Endothelial cell of umbilical vein (primary cell): Measurements from ENCODE around the gene NBEA. TPM values are rescaled to one million over a fixed set of nuclear protein-coding genes. Genes with fewer than 3 reads are reported as not detected.

Source experiments
- BruUV-seq: library from RNA; stranded (reverse); fragments of 400-500 nt; replicated peaks from 2 replicates; lab custom pipeline; 2021; lab: Mats Ljungman, UMichigan
- CTCF ChIA-PET: fragments of 300-600, 350-600 bp; sonication (Branson Sonifier 250); formaldehyde crosslinking; loops from one replicate; lab custom pipeline; 2021; ENCODE audit warnings: antibody characterized with exemption, inconsistent platforms; lab: Charles Lee
- POLR2A ChIA-PET: fragments of 300-600, 350-600 bp; sonication (Branson Sonifier 250); formaldehyde crosslinking; loops from one replicate; lab custom pipeline; 2021; ENCODE audit warnings: antibody characterized with exemption, inconsistent platforms; lab: Charles Lee
- DNase-seq: peaks from one replicate; pipeline ENCODE4 v3.0.0-alpha.2; 2011; ENCODE audit warnings: low read depth, low spot score
- FAIRE-seq: peaks from 2 replicates; lab custom pipeline; 2011; peaks lifted over from hg19 to GRCh38; lab: Jason Lieb, UNC
- H2AFZ ChIP-seq: 2 replicates; pipeline ENCODE4 v1.6.0; 2012; ENCODE audit warnings: low read depth, low read length, control low read depth, inconsistent platforms
- H3K27ac ChIP-seq: 2 replicates; pipeline ENCODE4 v1.5.1; 2011; ENCODE audit warnings: low read depth, mild to moderate bottlenecking, control low read depth, low read length, moderate library complexity; ENCODE audit not compliant: insufficient read depth
- H3K27me3 ChIP-seq, 2 experiments: 2 replicates each; pipeline versions ENCODE4 v1.6.0 to v1.6.1; 2011; ENCODE audit warnings: low read length in 2 of 2, mixed read lengths in 1 of 2; ENCODE audit not compliant: control insufficient read depth in 2 of 2, insufficient read depth in 2 of 2
- H3K36me3 ChIP-seq, 2 experiments: 2 replicates in 1 of 2; 3 replicates in 1 of 2; pipeline ENCODE4 v1.5.1; 2011; ENCODE audit warnings: low read length in 2 of 2, mild to moderate bottlenecking in 1 of 2, moderate library complexity in 1 of 2; ENCODE audit not compliant: control insufficient read depth in 2 of 2, insufficient read depth in 2 of 2; ENCODE audit errors: extremely low read depth in 1 of 2
- H3K4me1 ChIP-seq: 3 replicates; pipeline ENCODE4 v1.5.1; 2011; ENCODE audit warnings: mild to moderate bottlenecking, low read length; ENCODE audit not compliant: control insufficient read depth, insufficient read depth; ENCODE audit errors: extremely low read depth
- H3K4me2 ChIP-seq: 2 replicates; pipeline ENCODE4 v1.6.1; 2011; ENCODE audit warnings: low read length, control low read depth, mixed read lengths; ENCODE audit not compliant: insufficient read depth
- H3K4me3 ChIP-seq, 3 experiments: fragments of 200-600 bp in 1 of 3; sonication (generic), shearing (Covaris generic) in 1 of 3; replicated peaks in 1 of 3; 2 replicates each; pipeline ENCODE4 v1.5.1; 2011 to 2016; ENCODE audit warnings: control low read depth in 3 of 3, low read length in 3 of 3, mild to moderate bottlenecking in 2 of 3, inconsistent platforms in 1 of 3, low read depth in 1 of 3, moderate library complexity in 1 of 3; ENCODE audit not compliant: insufficient read depth in 1 of 3
- H3K79me2 ChIP-seq: 2 replicates; pipeline ENCODE4 v1.6.0; 2012; ENCODE audit warnings: low read length, inconsistent platforms; ENCODE audit not compliant: control insufficient read depth, insufficient read depth
- H3K9ac ChIP-seq: replicated peaks from 2 replicates; pipeline ENCODE3; 2011; ENCODE audit warnings: low read length, control low read depth; ENCODE audit not compliant: insufficient read depth; ENCODE audit errors: extremely low read depth
- H3K9me1 ChIP-seq: replicated peaks from 3 replicates; pipeline ENCODE4 v1.6.0; 2011; ENCODE audit warnings: mild to moderate bottlenecking, low read length; ENCODE audit not compliant: control insufficient read depth, insufficient read depth; ENCODE audit errors: extremely low read depth
- H3K9me3 ChIP-seq: replicated peaks from 2 replicates; pipeline ENCODE4 v1.5.1; 2012; ENCODE audit warnings: low read length, inconsistent platforms; ENCODE audit not compliant: control insufficient read depth, insufficient read depth
- H4K20me1 ChIP-seq: replicated peaks from 2 replicates; pipeline ENCODE3; 2011; ENCODE audit warnings: mild to moderate bottlenecking, low read length; ENCODE audit not compliant: control insufficient read depth, insufficient read depth; ENCODE audit errors: extremely low read depth
- EZH2 ChIP-seq: IDR thresholded peaks from 2 replicates; pipeline ENCODE4 v1.6.1; 2012; ENCODE audit warnings: borderline replicate concordance, low read depth, mild to moderate bottlenecking, moderate library complexity, low read length, inconsistent platforms; ENCODE audit not compliant: severe bottlenecking
- FOS ChIP-seq: IDR thresholded peaks from 2 replicates; pipeline ENCODE4 v1.6.1; 2011; ENCODE audit warnings: mild to moderate bottlenecking, low read length, moderate library complexity, borderline replicate concordance; ENCODE audit not compliant: insufficient read depth
- GATA2 ChIP-seq: IDR thresholded peaks from 2 replicates; pipeline ENCODE4 v1.7.0; 2011; ENCODE audit warnings: low read depth, mild to moderate bottlenecking, moderate library complexity, mixed read lengths, low read length; ENCODE audit not compliant: insufficient read length, insufficient read depth
- JUN ChIP-seq: IDR thresholded peaks from 2 replicates; pipeline ENCODE4 v1.6.1; 2011; ENCODE audit warnings: borderline replicate concordance, low read depth; ENCODE audit not compliant: insufficient read length, insufficient read depth
- MYC ChIP-seq: IDR thresholded peaks from one replicate; pipeline ENCODE4 v1.6.1; 2011; ENCODE audit warnings: mild to moderate bottlenecking, low read depth, low read length
- POLR2A ChIP-seq: IDR thresholded peaks from 2 replicates; pipeline ENCODE4 v1.6.1; 2012; ENCODE audit warnings: low read depth, mild to moderate bottlenecking, control low read depth, low read length
- POLR2AphosphoS5 ChIP-seq: IDR thresholded peaks from 2 replicates; pipeline ENCODE4 v1.6.1; 2012; ENCODE audit warnings: low read depth, mild to moderate bottlenecking, control low read depth, low read length, moderate library complexity; ENCODE audit not compliant: insufficient read depth
- dilution Hi-C: fragments of 300-500 bp; cut with MboI; formaldehyde crosslinking; loops from one replicate; pipeline ENCODE4 v1.15.0; 2019; ENCODE audit warnings: low sequenced_read_pairs; ENCODE audit not compliant: extremely low pct_ligation_motif_present
- intact Hi-C: fragments of 100-400 bp; cut with micrococcal nuclease; formaldehyde crosslinking; loops from one replicate; pipeline ENCODE4 v1.10.0; 2022
- polyA plus RNA-seq, 4 experiments: library from polyadenylated mRNA; depleted of rRNA in 3 of 4; stranded (reverse) in 3 of 4; unstranded in 1 of 4; fragments of >200 nt; gene quantifications; 2 replicates each; pipeline versions ENCODE4 v1.2.1 to v1.2.3, GENCODE V29; 2011 to 2012; ENCODE audit warnings: missing spikeins in 1 of 4
- total RNA-seq: library from RNA; stranded (reverse); gene quantifications from 2 replicates; pipeline ENCODE4 v1.2.3, GENCODE V29; 2021
- TF ChIP-seq, protein P1 (sequence below), 2 donors: IDR thresholded peaks; 1 replicate in 1 of 2; 2 replicates in 1 of 2; pipeline ENCODE4 v1.5.1; 2011; ENCODE audit warnings: low read length in 2 of 2, mild to moderate bottlenecking in 2 of 2, moderate library complexity in 2 of 2, control low read depth in 1 of 2, inconsistent platforms in 1 of 2, low read depth in 1 of 2; ENCODE audit not compliant: insufficient read depth in 1 of 2; ENCODE audit errors: extremely low read depth in 1 of 2
- TF ChIP-seq, protein P2 (sequence below): IDR thresholded peaks from 2 replicates; pipeline ENCODE4 v1.6.1; 2011; ENCODE audit not compliant: insufficient read depth, insufficient read length

NBEA gene
- total and polyA plus RNA-seq, 2 donors (not counting 3 experiments of a cell fraction or from before 2014, with no cell fraction given) = 3.0 to 4.8 TPM

GRCh38 chr13:35255241-35255640, 313.2 kb downstream of the NBEA start:
- Histone ChIP-seq H3K9me1 (no peaks in the 10 kb centered on the region), H3K79me2 (no peaks in the 10 kb centered on the region), H3K9ac (no peak overlapping the region), H3K9me3 (no peaks in the 10 kb centered on the region), H3K4me2 (no peak overlapping the region), H3K4me3 (no peak overlapping the region), H3K4me1 (no peaks in the 10 kb centered on the region), H2AFZ (no peak overlapping the region), H3K36me3 (no peaks in the 10 kb centered on the region), H3K27ac (no peak overlapping the region), H4K20me1 (no peaks in the 10 kb centered on the region), H3K27me3 (no peaks in the 10 kb centered on the region)
- DNase-seq = no peak
- no peak for FAIRE-seq
- TF ChIP-seq GATA2 = no peak
- no peak for TF ChIP-seq FOS
- TF ChIP-seq POLR2A = no peak
- TF ChIP-seq JUN = no peak
- TF ChIP-seq POLR2AphosphoS5 = no peak
- no peak for TF ChIP-seq MYC
- TF ChIP-seq, protein P1, sequence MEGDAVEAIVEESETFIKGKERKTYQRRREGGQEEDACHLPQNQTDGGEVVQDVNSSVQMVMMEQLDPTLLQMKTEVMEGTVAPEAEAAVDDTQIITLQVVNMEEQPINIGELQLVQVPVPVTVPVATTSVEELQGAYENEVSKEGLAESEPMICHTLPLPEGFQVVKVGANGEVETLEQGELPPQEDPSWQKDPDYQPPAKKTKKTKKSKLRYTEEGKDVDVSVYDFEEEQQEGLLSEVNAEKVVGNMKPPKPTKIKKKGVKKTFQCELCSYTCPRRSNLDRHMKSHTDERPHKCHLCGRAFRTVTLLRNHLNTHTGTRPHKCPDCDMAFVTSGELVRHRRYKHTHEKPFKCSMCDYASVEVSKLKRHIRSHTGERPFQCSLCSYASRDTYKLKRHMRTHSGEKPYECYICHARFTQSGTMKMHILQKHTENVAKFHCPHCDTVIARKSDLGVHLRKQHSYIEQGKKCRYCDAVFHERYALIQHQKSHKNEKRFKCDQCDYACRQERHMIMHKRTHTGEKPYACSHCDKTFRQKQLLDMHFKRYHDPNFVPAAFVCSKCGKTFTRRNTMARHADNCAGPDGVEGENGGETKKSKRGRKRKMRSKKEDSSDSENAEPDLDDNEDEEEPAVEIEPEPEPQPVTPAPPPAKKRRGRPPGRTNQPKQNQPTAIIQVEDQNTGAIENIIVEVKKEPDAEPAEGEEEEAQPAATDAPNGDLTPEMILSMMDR (IDR thresholded peaks at IDR 0.05; ENCODE audit: extremely low read depth in 1 of 2, insufficient read depth in 1 of 2, low read depth in 1 of 2, low read length in 2 of 2) = no peak
- TF ChIP-seq, protein P2, sequence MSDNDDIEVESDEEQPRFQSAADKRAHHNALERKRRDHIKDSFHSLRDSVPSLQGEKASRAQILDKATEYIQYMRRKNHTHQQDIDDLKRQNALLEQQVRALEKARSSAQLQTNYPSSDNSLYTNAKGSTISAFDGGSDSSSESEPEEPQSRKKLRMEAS = no peak
- no peak for TF ChIP-seq EZH2
- intact Hi-C loops = no loop called here
- no TSS peak for BruUV-seq
- dilution Hi-C loops = no loop called here
- ChIA-PET POLR2A (no interaction called here), CTCF (no interaction called here)
